Measurements from ENCODE around the gene GLRX.

DNA sequence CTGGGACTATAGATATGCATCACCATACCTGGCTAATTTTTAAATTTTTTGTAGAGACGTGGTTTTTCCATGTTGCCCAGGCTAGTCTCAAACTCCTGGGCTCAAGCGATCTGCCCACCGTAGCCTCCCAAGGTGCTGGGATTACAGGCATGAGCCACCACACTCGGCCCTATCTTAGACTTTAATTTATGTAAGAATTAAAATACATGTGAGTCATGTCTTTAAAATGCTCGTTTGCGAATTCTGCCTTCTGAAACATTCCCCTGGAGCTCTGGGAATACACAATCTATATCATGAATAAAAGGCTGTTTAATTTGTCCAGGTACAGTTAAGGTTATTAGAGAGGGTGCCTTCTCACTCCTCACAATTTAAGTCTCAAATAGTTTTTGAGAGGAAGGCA is 58.6 kb downstream of the GLRX start:
- TF ChIP-seq FOXJ3 (CRISPR knock-in tag; IDR thresholded peaks at IDR 0.05; ENCODE audit: borderline replicate concordance) (no peak), MAFK (conservative IDR thresholded peaks at IDR 0.05 in 1 of 2, IDR thresholded peaks at IDR 0.05 in 1 of 2; ENCODE audit: low read length in 2 of 2) (no peak), MYC (CRISPR knock-in tag; IDR thresholded peaks at IDR 0.05; ENCODE audit: borderline replicate concordance) (no peak), MEF2D (CRISPR knock-in tag; IDR thresholded peaks at IDR 0.05) (no peak), ZNF44 (CRISPR knock-in tag; IDR thresholded peaks at IDR 0.05) (no peak), NFE2L1 (CRISPR knock-in tag; IDR thresholded peaks at IDR 0.05; ENCODE audit: borderline replicate concordance) (no peak), POLR2AphosphoS5 (IDR thresholded peaks at IDR 0.05; ENCODE audit: low read depth, low read length) (no peak), SNRNP70 (IDR thresholded peaks at IDR 0.05; ENCODE audit: low read depth, low read length) (no peak), ZNF589 (CRISPR knock-in tag; conservative IDR thresholded peaks at IDR 0.05) (no peak)
- TF ChIP-seq, protein P1, sequence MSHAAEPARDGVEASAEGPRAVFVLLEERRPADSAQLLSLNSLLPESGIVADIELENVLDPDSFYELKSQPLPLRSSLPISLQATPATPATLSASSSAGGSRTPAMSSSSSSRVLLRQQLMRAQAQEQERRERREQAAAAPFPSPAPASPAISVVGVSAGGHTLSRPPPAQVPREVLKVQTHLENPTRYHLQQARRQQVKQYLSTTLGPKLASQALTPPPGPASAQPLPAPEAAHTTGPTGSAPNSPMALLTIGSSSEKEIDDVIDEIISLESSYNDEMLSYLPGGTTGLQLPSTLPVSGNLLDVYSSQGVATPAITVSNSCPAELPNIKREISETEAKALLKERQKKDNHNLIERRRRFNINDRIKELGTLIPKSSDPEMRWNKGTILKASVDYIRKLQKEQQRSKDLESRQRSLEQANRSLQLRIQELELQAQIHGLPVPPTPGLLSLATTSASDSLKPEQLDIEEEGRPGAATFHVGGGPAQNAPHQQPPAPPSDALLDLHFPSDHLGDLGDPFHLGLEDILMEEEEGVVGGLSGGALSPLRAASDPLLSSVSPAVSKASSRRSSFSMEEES (CRISPR knock-in tag; IDR thresholded peaks at IDR 0.05): no peak
- TF ChIP-seq, protein P2, sequence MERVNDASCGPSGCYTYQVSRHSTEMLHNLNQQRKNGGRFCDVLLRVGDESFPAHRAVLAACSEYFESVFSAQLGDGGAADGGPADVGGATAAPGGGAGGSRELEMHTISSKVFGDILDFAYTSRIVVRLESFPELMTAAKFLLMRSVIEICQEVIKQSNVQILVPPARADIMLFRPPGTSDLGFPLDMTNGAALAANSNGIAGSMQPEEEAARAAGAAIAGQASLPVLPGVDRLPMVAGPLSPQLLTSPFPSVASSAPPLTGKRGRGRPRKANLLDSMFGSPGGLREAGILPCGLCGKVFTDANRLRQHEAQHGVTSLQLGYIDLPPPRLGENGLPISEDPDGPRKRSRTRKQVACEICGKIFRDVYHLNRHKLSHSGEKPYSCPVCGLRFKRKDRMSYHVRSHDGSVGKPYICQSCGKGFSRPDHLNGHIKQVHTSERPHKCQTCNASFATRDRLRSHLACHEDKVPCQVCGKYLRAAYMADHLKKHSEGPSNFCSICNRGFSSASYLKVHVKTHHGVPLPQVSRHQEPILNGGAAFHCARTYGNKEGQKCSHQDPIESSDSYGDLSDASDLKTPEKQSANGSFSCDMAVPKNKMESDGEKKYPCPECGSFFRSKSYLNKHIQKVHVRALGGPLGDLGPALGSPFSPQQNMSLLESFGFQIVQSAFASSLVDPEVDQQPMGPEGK (CRISPR knock-in tag; IDR thresholded peaks at IDR 0.05): no peak
- TF ChIP-seq, protein P3, sequence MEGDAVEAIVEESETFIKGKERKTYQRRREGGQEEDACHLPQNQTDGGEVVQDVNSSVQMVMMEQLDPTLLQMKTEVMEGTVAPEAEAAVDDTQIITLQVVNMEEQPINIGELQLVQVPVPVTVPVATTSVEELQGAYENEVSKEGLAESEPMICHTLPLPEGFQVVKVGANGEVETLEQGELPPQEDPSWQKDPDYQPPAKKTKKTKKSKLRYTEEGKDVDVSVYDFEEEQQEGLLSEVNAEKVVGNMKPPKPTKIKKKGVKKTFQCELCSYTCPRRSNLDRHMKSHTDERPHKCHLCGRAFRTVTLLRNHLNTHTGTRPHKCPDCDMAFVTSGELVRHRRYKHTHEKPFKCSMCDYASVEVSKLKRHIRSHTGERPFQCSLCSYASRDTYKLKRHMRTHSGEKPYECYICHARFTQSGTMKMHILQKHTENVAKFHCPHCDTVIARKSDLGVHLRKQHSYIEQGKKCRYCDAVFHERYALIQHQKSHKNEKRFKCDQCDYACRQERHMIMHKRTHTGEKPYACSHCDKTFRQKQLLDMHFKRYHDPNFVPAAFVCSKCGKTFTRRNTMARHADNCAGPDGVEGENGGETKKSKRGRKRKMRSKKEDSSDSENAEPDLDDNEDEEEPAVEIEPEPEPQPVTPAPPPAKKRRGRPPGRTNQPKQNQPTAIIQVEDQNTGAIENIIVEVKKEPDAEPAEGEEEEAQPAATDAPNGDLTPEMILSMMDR (CRISPR knock-in tag; IDR thresholded peaks at IDR 0.05): no peak

Data from HepG2 (cell line).